T-helper 2 cell treated with Interferon-gamma antibody and Interleukin-4, amounts not matched to agents 100 ng/mL and 5 ng/mL, for 36 hours (primary cell): ENCODE data around the gene AFF3. TPM values are rescaled to one million over a fixed set of nuclear protein-coding genes. Genes with fewer than 3 reads are reported as not detected.
"Not testable (repeated sequence)": the region's sequence is repeated elsewhere in the genome, so short reads cannot be mapped to it uniquely, and the experiment has no call there.

Source experiments
- intact Hi-C: fragments of 100-400 bp; cut with micrococcal nuclease; formaldehyde crosslinking; loops from one replicate; pipeline ENCODE4 v1.15.1; 2023
- total RNA-seq: library from RNA; stranded (reverse); gene quantifications from 2 replicates; pipeline ENCODE4 v1.2.3, GENCODE V29; 2022

Gene AFF3
- total RNA-seq, 1 donor from 2014 or later = 6.0 TPM

GRCh38 chr2:99765731-99766318 is 376.6 kb downstream of the AFF3 start:
- intact Hi-C loops = no loop called here

- intact Hi-C loops = no loop called here
Measured at GRCh38 chr2:99763764-99764163, 378.6 kb downstream of the AFF3 start.

GRCh38 chr2:99762714-99763113 is 379.7 kb downstream of the AFF3 start:
- intact Hi-C loops = no loop called here

- intact Hi-C loops = no loop called here
Measured at GRCh38 chr2:99757611-99758114, 384.7 kb downstream of the AFF3 start.

GRCh38 chr2:99756059-99756458 is 386.3 kb downstream of the AFF3 start:
- intact Hi-C loops = no loop called here

GRCh38 chr2:99754210-99754609 is 388.2 kb downstream of the AFF3 start:
- intact Hi-C loops = no loop called here

GRCh38 chr2:99753505-99753904 is 388.9 kb downstream of the AFF3 start:
- intact Hi-C loops = no loop called here

GRCh38 chr2:99748344-99748743 is 394.0 kb downstream of the AFF3 start:
- intact Hi-C loops = no loop called here

- intact Hi-C loops = no loop called here
Measured at GRCh38 chr2:99747842-99748241, 394.5 kb downstream of the AFF3 start.

- intact Hi-C loops = no loop called here
Measured at GRCh38 chr2:99743146-99743545, 399.2 kb downstream of the AFF3 start.

GRCh38 chr2:99737537-99737936 is 404.9 kb downstream of the AFF3 start:
- intact Hi-C loops = no loop called here

GRCh38 chr2:99735753-99736152 is 406.6 kb downstream of the AFF3 start:
- intact Hi-C loops = no loop called here

GRCh38 chr2:99735314-99735713 is 407.1 kb downstream of the AFF3 start:
- intact Hi-C loops = not testable (repeated sequence)

- intact Hi-C loops = no loop called here
Measured at GRCh38 chr2:99734236-99734635, 408.2 kb downstream of the AFF3 start.

- intact Hi-C loops = no loop called here
Measured at GRCh38 chr2:99729104-99730025, 413.0 kb downstream of the AFF3 start.

GRCh38 chr2:99728166-99728565 is 414.2 kb downstream of the AFF3 start:
- intact Hi-C loops = no loop called here

GRCh38 chr2:99727199-99727598 is 415.2 kb downstream of the AFF3 start:
- intact Hi-C loops = no loop called here

- intact Hi-C loops = no loop called here
Measured at GRCh38 chr2:99726691-99727090, 415.7 kb downstream of the AFF3 start.

GRCh38 chr2:99725820-99726219 is 416.6 kb downstream of the AFF3 start:
- intact Hi-C loops = no loop called here

- intact Hi-C loops = no loop called here
Measured at GRCh38 chr2:99722476-99722875, 419.9 kb downstream of the AFF3 start.

GRCh38 chr2:99719102-99719501 is 423.3 kb downstream of the AFF3 start:
- intact Hi-C loops = no loop called here

- intact Hi-C loops = no loop called here
Measured at GRCh38 chr2:99715956-99716355, 426.4 kb downstream of the AFF3 start.

GRCh38 chr2:99714349-99714748 is 428.0 kb downstream of the AFF3 start:
- intact Hi-C loops = no loop called here
